Keratinocyte (primary cell): Measurements from ENCODE around the gene XRRA1. TPM values are rescaled to one million over a fixed set of nuclear protein-coding genes. Genes with fewer than 3 reads are reported as not detected.
A peak's percentile ranks its signal among the peaks of the same experiment; 100 is the strongest.

Experiments used
- DNase-seq: peaks from one replicate; pipeline ENCODE4 v3.0.0-alpha.2; 2011; ENCODE audit warnings: low read depth, missing footprints, low spot score
- FAIRE-seq: peaks from 2 replicates; lab custom pipeline; 2011; peaks lifted over from hg19 to GRCh38; lab: Jason Lieb, UNC
- H2AFZ ChIP-seq: 2 replicates; pipeline ENCODE4 v1.6.0; 2012; ENCODE audit warnings: low read length, control low read depth, inconsistent platforms; ENCODE audit not compliant: control insufficient read depth
- H3K27ac ChIP-seq: 2 replicates; pipeline ENCODE4 v1.5.1; 2011; ENCODE audit warnings: low read length; ENCODE audit not compliant: control insufficient read depth, insufficient read depth
- H3K27me3 ChIP-seq: 3 replicates; pipeline ENCODE4 v1.6.0; 2011; ENCODE audit warnings: low read length; ENCODE audit not compliant: control insufficient read depth, insufficient read depth; ENCODE audit errors: extremely low read depth
- H3K36me3 ChIP-seq, 2 experiments: 2 replicates in 1 of 2; 3 replicates in 1 of 2; pipeline ENCODE4 v1.5.1; 2011; ENCODE audit warnings: low read length in 2 of 2, mild to moderate bottlenecking in 1 of 2; ENCODE audit not compliant: control insufficient read depth in 2 of 2, insufficient read depth in 2 of 2; ENCODE audit errors: extremely low read depth in 1 of 2
- H3K4me1 ChIP-seq: 3 replicates; pipeline ENCODE4 v1.5.1; 2011; ENCODE audit warnings: low read length; ENCODE audit not compliant: control insufficient read depth, insufficient read depth; ENCODE audit errors: extremely low read depth
- H3K4me2 ChIP-seq: 3 replicates; pipeline ENCODE4 v1.6.0; 2011; ENCODE audit warnings: low read depth, low read length; ENCODE audit not compliant: control insufficient read depth, insufficient read depth; ENCODE audit errors: extremely low read depth
- H3K4me3 ChIP-seq, 3 experiments: fragments of 200-600 bp in 1 of 3; sonication (generic) in 1 of 3; 2 replicates in 2 of 3; 3 replicates in 1 of 3; pipeline ENCODE4 v1.5.1; 2011 to 2016; ENCODE audit warnings: low read length in 3 of 3, mild to moderate bottlenecking in 3 of 3, control low read depth in 2 of 3, inconsistent platforms in 1 of 3, low read depth in 1 of 3, mixed read lengths in 1 of 3, mixed run types in 1 of 3, moderate library complexity in 1 of 3; ENCODE audit not compliant: control insufficient read depth in 2 of 3, insufficient read depth in 2 of 3; ENCODE audit errors: extremely low read depth in 1 of 3
- H3K79me2 ChIP-seq: 2 replicates; pipeline ENCODE4 v1.6.0; 2012; ENCODE audit warnings: low read length; ENCODE audit not compliant: control insufficient read depth, insufficient read depth
- H3K9ac ChIP-seq: 3 replicates; pipeline ENCODE4 v1.6.0; 2011; ENCODE audit warnings: low read length; ENCODE audit not compliant: control insufficient read depth, insufficient read depth; ENCODE audit errors: extremely low read depth
- H3K9me1 ChIP-seq: 3 replicates; pipeline ENCODE4 v1.6.0; 2011; ENCODE audit warnings: low read length; ENCODE audit not compliant: control insufficient read depth, insufficient read depth; ENCODE audit errors: extremely low read depth
- H3K9me3 ChIP-seq: 2 replicates; pipeline ENCODE4 v1.5.1; 2012; ENCODE audit warnings: low read depth, low read length; ENCODE audit not compliant: control insufficient read depth
- H4K20me1 ChIP-seq: 3 replicates; pipeline ENCODE4 v1.6.0; 2011; ENCODE audit warnings: low read length; ENCODE audit not compliant: control insufficient read depth, insufficient read depth; ENCODE audit errors: extremely low read depth
- CTCF ChIP-seq, 3 experiments: IDR thresholded peaks in 1 of 3; conservative IDR thresholded peaks in 1 of 3; optimal IDR thresholded peaks in 1 of 3; 2 replicates in 2 of 3; 3 replicates in 1 of 3; pipeline versions ENCODE3 to v1.5.1; 2011; ENCODE audit warnings: low read length in 3 of 3, mild to moderate bottlenecking in 3 of 3, moderate library complexity in 2 of 3, control low read depth in 1 of 3, inconsistent platforms in 1 of 3; ENCODE audit not compliant: insufficient read depth in 2 of 3; ENCODE audit errors: extremely low read depth in 1 of 3
- EZH2 ChIP-seq: IDR thresholded peaks from one replicate; pipeline ENCODE4 v1.6.1; 2012; ENCODE audit warnings: inconsistent platforms, mild to moderate bottlenecking, low read length, moderate library complexity
- dilution Hi-C: fragments of 300-500 bp; cut with MboI; formaldehyde crosslinking; loops from one replicate; pipeline ENCODE4 v1.7.0; 2020; ENCODE audit warnings: low sequenced_read_pairs; ENCODE audit not compliant: extremely low pct_ligation_motif_present
- polyA plus RNA-seq, 5 experiments: library from polyadenylated mRNA; depleted of rRNA in 3 of 5; stranded (reverse) in 3 of 5; stranded (forward) in 1 of 5; unstranded in 1 of 5; fragments of >200 nt; gene quantifications; 1 replicate in 1 of 5; 2 replicates in 3 of 5; 3 replicates in 1 of 5; pipeline versions ENCODE4 v1.2.1 to v1.2.3, GENCODE V29; 2011 to 2012; ENCODE audit warnings: missing spikeins in 2 of 5, low read depth in 1 of 5, low replicate concordance in 1 of 5

The XRRA1 gene
- polyA plus RNA-seq, 1 donor (not counting 4 experiments of a cell fraction or from before 2014, with no cell fraction given), result 9.1 TPM

- Histone ChIP-seq H3K9me3 (no peaks in the 10 kb centered on the region), H3K36me3 (peaks cover 6 to 25% of the 10 kb centered on the region in 2 experiments), H3K9me1 (no peaks in the 10 kb centered on the region), H4K20me1 (no peaks in the 10 kb centered on the region), H3K9ac (no peak overlapping the region), H3K27me3 (no peaks in the 10 kb centered on the region), H2AFZ (no peak overlapping the region), H3K4me3 (no peak overlapping the region), H3K27ac (peak overlapping the region; percentile 27), H3K4me2 (no peak overlapping the region), H3K4me1 (peaks cover 28% of the 10 kb centered on the region), H3K79me2 (no peaks in the 10 kb centered on the region)
- TF ChIP-seq EZH2, result no peak
- TF ChIP-seq CTCF (optimal IDR thresholded peaks at IDR 0.05 in 1 of 3, IDR thresholded peaks at IDR 0.05 in 1 of 3, conservative IDR thresholded peaks at IDR 0.05 in 1 of 3; ENCODE audit: extremely low read depth in 1 of 3, insufficient read depth in 2 of 3, low read length in 3 of 3), result no peak
- dilution Hi-C loops, result no loop called here
- DNase-seq (no peak), FAIRE-seq (no peak)
Measured at GRCh38 chr11:74933765-74934164, 15.1 kb downstream of the XRRA1 start.

DNA sequence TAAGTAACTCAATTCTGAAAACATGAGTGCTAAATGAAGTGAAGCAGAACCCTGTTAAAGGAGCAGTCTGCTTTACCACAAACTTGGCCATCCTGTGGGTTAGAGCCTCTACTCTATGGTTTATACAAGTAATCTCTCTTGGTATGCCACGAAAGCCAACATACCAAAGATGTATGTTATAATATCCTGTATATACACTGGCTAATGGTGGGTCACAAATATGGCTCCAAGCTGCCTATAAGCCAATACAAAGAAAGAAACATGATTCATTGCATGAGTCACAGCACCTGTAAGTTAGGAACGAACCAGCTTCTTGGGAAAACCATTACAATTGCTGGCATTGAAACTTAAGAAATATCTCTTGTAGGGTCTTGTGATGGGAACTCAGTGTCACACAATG, 16.1 kb downstream of the XRRA1 start:
- TF ChIP-seq CTCF (optimal IDR thresholded peaks at IDR 0.05 in 1 of 3, IDR thresholded peaks at IDR 0.05 in 1 of 3, conservative IDR thresholded peaks at IDR 0.05 in 1 of 3; ENCODE audit: extremely low read depth in 1 of 3, insufficient read depth in 2 of 3, low read length in 3 of 3) (no peak), EZH2 (no peak)
- Histone ChIP-seq H2AFZ (peak overlapping the region; percentile 67), H3K27me3 (no peaks in the 10 kb centered on the region), H3K9me1 (no peaks in the 10 kb centered on the region), H3K9me3 (no peaks in the 10 kb centered on the region), H3K4me2 (peak overlapping the region; percentile 38), H3K4me3 (no peak overlapping the region), H3K36me3 (peaks cover 6 to 29% of the 10 kb centered on the region in 2 experiments), H3K27ac (peak overlapping the region; percentile 69), H3K9ac (peak overlapping the region; percentile 47), H4K20me1 (no peaks in the 10 kb centered on the region), H3K79me2 (no peaks in the 10 kb centered on the region), H3K4me1 (peaks cover 23% of the 10 kb centered on the region)
- DNase-seq, result peak; percentile 57
- dilution Hi-C loops, result no loop called here
- FAIRE-seq, result peak; percentile 84
